ENCODE data around the gene ORAI1. TPM values are rescaled to one million over a fixed set of nuclear protein-coding genes. Genes with fewer than 3 reads are reported as not detected.
"Not testable (repeated sequence)": the region's sequence is repeated elsewhere in the genome, so short reads cannot be mapped to it uniquely, and the experiment has no call there.

Gene ORAI1
- total and polyA plus RNA-seq, 2 experiments from 2014 or later = 41.5 to 72.2 TPM

DNA sequence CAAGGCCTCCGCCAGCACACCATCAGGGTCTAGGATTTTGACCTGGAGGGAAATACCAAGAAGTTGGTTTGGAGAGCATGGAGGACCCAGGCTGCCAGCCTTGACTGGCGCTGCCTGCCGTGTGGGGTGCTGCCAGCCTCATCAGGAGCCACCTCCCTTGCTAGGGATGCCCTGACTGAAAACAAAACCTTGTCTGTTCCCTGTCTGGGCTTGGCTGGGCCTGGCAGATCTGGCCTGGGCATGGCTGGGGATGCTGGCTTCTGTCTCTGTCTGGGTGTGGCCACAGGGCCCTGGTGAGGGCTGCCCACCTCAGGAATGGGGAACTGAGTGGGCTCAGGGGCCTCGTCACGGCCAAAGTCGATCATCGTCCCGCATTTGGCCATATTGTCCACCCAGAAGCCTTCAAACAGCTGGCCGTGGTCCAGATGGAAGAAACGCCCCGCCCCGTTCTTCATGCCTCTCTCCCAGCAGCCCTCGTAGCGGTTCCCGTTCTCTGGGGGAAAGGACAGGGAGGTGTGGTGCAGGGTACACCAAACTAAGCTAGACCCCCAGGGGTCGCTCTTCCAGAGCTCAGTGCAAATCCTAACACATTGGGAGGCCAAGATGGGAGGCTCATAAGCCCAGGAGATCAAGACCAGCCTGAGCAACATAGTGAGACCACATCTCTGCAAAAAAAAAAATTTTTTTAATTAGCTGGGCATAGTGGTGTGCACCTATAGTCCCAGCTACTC is 26.6 kb downstream of the ORAI1 start:
- DNase-seq (ENCODE audit: low read depth in 1 of 2, low spot score in 1 of 2) = no peak
- H3K4me3 ChIP-seq = no peak overlapping the region
- H3K27me3 ChIP-seq = no peaks in the 10 kb centered on the region
- no peaks in the 10 kb centered on the region for H3K36me3 ChIP-seq
- no peak for TF ChIP-seq CTCF (IDR thresholded peaks at IDR 0.05; ENCODE audit: low read depth, low read length)
- no peaks in the 10 kb centered on the region for H3K9me3 ChIP-seq (ENCODE audit: low read depth)
- H3K27ac ChIP-seq = no peak overlapping the region
- H3K4me1 ChIP-seq (ENCODE audit: low read depth) = no peaks in the 10 kb centered on the region

- Histone ChIP-seq H3K4me1 (ENCODE audit: low read depth) (peaks cover 6% of the 10 kb centered on the region), H3K27ac (no peak overlapping the region), H3K9me3 (ENCODE audit: low read depth) (no peaks in the 10 kb centered on the region), H3K4me3 (no peak overlapping the region), H3K27me3 (no peaks in the 10 kb centered on the region), H3K36me3 (no peaks in the 10 kb centered on the region)
- TF ChIP-seq CTCF (IDR thresholded peaks at IDR 0.05; ENCODE audit: low read depth, low read length) = no peak
- no peak for DNase-seq (ENCODE audit: low read depth in 1 of 2, low spot score in 1 of 2)
Observed at GRCh38 chr12:121653999-121654398, 27.7 kb downstream of the ORAI1 start.

DNA sequence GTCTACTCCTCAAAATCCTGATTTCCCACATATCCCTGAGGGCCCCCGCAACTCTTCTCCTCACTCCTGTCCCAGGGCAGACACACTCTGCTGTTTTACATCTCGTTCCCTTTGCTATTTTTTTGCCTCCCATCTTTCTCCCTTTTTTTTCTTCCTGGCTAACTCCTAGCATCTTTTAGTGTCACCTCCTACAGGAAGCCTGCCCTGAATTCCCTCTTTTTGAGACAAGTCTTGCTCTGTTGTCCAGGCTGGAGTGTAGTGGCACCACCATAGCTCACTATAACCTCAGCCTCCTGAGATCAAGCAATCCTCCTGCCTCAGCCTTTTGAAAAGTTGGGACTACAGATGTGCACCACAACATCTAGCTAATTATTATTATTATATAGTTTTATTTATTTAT is 29.8 kb downstream of the ORAI1 start:
- Histone ChIP-seq H3K27me3 (no peaks in the 10 kb centered on the region), H3K4me1 (ENCODE audit: low read depth) (peaks cover 10% of the 10 kb centered on the region), H3K36me3 (no peaks in the 10 kb centered on the region), H3K9me3 (ENCODE audit: low read depth) (no peaks in the 10 kb centered on the region), H3K4me3 (no peak overlapping the region), H3K27ac (no peak overlapping the region)
- no peak for TF ChIP-seq CTCF (IDR thresholded peaks at IDR 0.05; ENCODE audit: low read depth, low read length)
- no peak for DNase-seq (ENCODE audit: low read depth in 1 of 2, low spot score in 1 of 2)

GRCh38 chr12:121657305-121658008 is 31.1 kb downstream of the ORAI1 start:
- Histone ChIP-seq H3K36me3 (no peaks in the 10 kb centered on the region), H3K9me3 (ENCODE audit: low read depth) (no peaks in the 10 kb centered on the region), H3K4me3 (no peak overlapping the region), H3K27ac (no peak overlapping the region), H3K4me1 (ENCODE audit: low read depth) (peaks cover 10% of the 10 kb centered on the region), H3K27me3 (no peaks in the 10 kb centered on the region)
- no peak for TF ChIP-seq CTCF (IDR thresholded peaks at IDR 0.05; ENCODE audit: low read depth, low read length)
- no peak for DNase-seq (ENCODE audit: low read depth in 1 of 2, low spot score in 1 of 2)

GRCh38 chr12:121661353-121662105 is 35.2 kb downstream of the ORAI1 start:
- DNase-seq (ENCODE audit: low read depth in 1 of 2, low spot score in 1 of 2); H3K27me3 ChIP-seq; H3K9me3 ChIP-seq (ENCODE audit: low read depth); H3K4me3 ChIP-seq; H3K4me1 ChIP-seq (ENCODE audit: low read depth); H3K36me3 ChIP-seq; H3K27ac ChIP-seq: not testable (repeated sequence)

DNA sequence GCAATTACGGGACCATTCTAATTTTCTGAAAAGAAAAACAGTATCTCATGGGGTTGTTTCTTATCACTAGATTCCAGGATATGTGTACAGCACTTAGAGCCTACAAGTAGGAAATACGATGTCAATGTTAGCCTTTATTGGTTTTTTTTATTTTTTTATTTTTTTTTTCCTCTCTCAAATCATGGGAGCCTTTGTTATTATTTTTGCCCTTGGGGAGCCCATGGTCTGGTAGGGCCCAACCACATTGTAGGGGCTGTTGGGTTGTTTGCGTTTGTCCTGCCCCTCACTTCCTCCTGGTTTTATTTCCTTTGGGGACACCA is 37.2 kb downstream of the ORAI1 start:
- H3K27ac ChIP-seq = no peak overlapping the region
- no peak for DNase-seq (ENCODE audit: low read depth in 1 of 2, low spot score in 1 of 2)
- H3K27me3 ChIP-seq = no peaks in the 10 kb centered on the region
- no peak overlapping the region for H3K4me3 ChIP-seq
- H3K36me3 ChIP-seq = no peaks in the 10 kb centered on the region
- no peak for TF ChIP-seq CTCF (IDR thresholded peaks at IDR 0.05; ENCODE audit: low read depth, low read length)
- H3K9me3 ChIP-seq (ENCODE audit: low read depth) = no peaks in the 10 kb centered on the region
- H3K4me1 ChIP-seq (ENCODE audit: low read depth) = peaks cover 8% of the 10 kb centered on the region

DNA sequence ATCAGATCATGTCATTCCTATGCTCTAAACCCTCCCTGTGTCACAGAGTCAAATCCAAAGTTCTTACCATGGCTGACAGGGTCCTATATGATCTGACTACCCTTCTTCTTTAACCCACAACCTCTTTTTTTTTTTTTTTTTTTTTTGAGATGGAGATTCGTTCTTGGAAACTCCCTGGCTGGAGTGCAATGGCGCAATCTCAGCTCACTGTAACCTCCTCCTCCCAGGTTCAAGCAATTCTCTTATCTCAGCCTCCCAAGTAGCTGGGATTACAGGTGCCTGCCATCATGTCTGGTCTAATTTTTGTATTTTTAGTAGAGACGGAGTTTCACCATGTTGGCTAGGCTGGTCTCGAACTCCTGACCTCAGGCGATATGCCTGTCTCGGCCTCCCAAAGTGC is 40.5 kb downstream of the ORAI1 start:
- H3K9me3 ChIP-seq (ENCODE audit: low read depth); DNase-seq (ENCODE audit: low read depth in 1 of 2, low spot score in 1 of 2); H3K4me3 ChIP-seq; H3K27ac ChIP-seq; H3K4me1 ChIP-seq (ENCODE audit: low read depth); H3K27me3 ChIP-seq; H3K36me3 ChIP-seq: not testable (repeated sequence)
